ENCODE data around the gene REELD1. TPM values are rescaled to one million over a fixed set of nuclear protein-coding genes. Genes with fewer than 3 reads are reported as not detected.

The REELD1 gene
- polyA plus RNA-seq, 1 donor from 2014 or later: not detected

- Histone ChIP-seq H2AFZ (ENCODE audit: low read depth, low read length) (no peak overlapping the region), H3K9me3 (ENCODE audit: low read length) (no peaks in the 10 kb centered on the region), H3K27ac (ENCODE audit: low read length) (no peak overlapping the region), H3K4me2 (ENCODE audit: low read length) (no peak overlapping the region), H3K9me2 (ENCODE audit: insufficient read depth, low read length) (no peaks in the 10 kb centered on the region), H3K27me3 (ENCODE audit: insufficient read depth, low read depth, low read length) (no peaks in the 10 kb centered on the region), H3K4me3 (ENCODE audit: low read length) (no peak overlapping the region), H3K79me2 (replicated peaks; ENCODE audit: insufficient read depth, low read length) (no peaks in the 10 kb centered on the region), H4K20me1 (ENCODE audit: insufficient read depth) (no peaks in the 10 kb centered on the region), H3K9ac (ENCODE audit: low read length) (no peak overlapping the region), H3F3A (ENCODE audit: insufficient read depth, low read length, poor library complexity, severe bottlenecking) (no peaks in the 10 kb centered on the region), H3K36me3 (ENCODE audit: insufficient read depth, low read length) (no peaks in the 10 kb centered on the region)
- TF ChIP-seq MXI1 (conservative IDR thresholded peaks at IDR 0.05; ENCODE audit: poor library complexity, severe bottlenecking) (no peak), RAD21 (conservative IDR thresholded peaks at IDR 0.05) (no peak), TAF1 (IDR thresholded peaks at IDR 0.05; ENCODE audit: low read depth) (no peak), SMC3 (conservative IDR thresholded peaks at IDR 0.05; ENCODE audit: poor library complexity) (no peak), POLR2AphosphoS5 (IDR thresholded peaks at IDR 0.05) (no peak), EP300 (conservative IDR thresholded peaks at IDR 0.05; ENCODE audit: poor library complexity, severe bottlenecking) (no peak), EZH2 (IDR thresholded peaks at IDR 0.05; ENCODE audit: borderline replicate concordance, insufficient read depth, low read length, poor library complexity, severe bottlenecking) (no peak), REST (IDR thresholded peaks at IDR 0.05; ENCODE audit: borderline replicate concordance) (no peak)
- TF ChIP-seq, protein P1, sequence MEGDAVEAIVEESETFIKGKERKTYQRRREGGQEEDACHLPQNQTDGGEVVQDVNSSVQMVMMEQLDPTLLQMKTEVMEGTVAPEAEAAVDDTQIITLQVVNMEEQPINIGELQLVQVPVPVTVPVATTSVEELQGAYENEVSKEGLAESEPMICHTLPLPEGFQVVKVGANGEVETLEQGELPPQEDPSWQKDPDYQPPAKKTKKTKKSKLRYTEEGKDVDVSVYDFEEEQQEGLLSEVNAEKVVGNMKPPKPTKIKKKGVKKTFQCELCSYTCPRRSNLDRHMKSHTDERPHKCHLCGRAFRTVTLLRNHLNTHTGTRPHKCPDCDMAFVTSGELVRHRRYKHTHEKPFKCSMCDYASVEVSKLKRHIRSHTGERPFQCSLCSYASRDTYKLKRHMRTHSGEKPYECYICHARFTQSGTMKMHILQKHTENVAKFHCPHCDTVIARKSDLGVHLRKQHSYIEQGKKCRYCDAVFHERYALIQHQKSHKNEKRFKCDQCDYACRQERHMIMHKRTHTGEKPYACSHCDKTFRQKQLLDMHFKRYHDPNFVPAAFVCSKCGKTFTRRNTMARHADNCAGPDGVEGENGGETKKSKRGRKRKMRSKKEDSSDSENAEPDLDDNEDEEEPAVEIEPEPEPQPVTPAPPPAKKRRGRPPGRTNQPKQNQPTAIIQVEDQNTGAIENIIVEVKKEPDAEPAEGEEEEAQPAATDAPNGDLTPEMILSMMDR (IDR thresholded peaks at IDR 0.05; ENCODE audit: poor library complexity, severe bottlenecking): no peak
These were observed 61.0 kb downstream of the REELD1 start for GRCh38 chr4:146275370-146275769.

GRCh38 chr4:146278986-146279385, 64.6 kb downstream of the REELD1 start:
- H3K9me2 ChIP-seq (ENCODE audit: insufficient read depth, low read length): no peaks in the 10 kb centered on the region
- no peak overlapping the region for H3K27ac ChIP-seq (ENCODE audit: low read length)
- H3K4me3 ChIP-seq (ENCODE audit: low read length): no peak overlapping the region
- no peaks in the 10 kb centered on the region for H3K27me3 ChIP-seq (ENCODE audit: insufficient read depth, low read depth, low read length)
- H3F3A ChIP-seq (ENCODE audit: insufficient read depth, low read length, poor library complexity, severe bottlenecking): no peaks in the 10 kb centered on the region
- H3K9ac ChIP-seq (ENCODE audit: low read length): no peak overlapping the region
- no peaks in the 10 kb centered on the region for H3K36me3 ChIP-seq (ENCODE audit: insufficient read depth, low read length)
- no peak overlapping the region for H3K4me2 ChIP-seq (ENCODE audit: low read length)
- TF ChIP-seq, protein P1 (IDR thresholded peaks at IDR 0.05; ENCODE audit: poor library complexity, severe bottlenecking): no peak
- no peak for TF ChIP-seq REST (IDR thresholded peaks at IDR 0.05; ENCODE audit: borderline replicate concordance)
- TF ChIP-seq EZH2 (IDR thresholded peaks at IDR 0.05; ENCODE audit: borderline replicate concordance, insufficient read depth, low read length, poor library complexity, severe bottlenecking): no peak
- no peak for TF ChIP-seq MXI1 (conservative IDR thresholded peaks at IDR 0.05; ENCODE audit: poor library complexity, severe bottlenecking)
- no peak for TF ChIP-seq POLR2AphosphoS5 (IDR thresholded peaks at IDR 0.05)
- TF ChIP-seq RAD21 (conservative IDR thresholded peaks at IDR 0.05): no peak
- TF ChIP-seq TAF1 (IDR thresholded peaks at IDR 0.05; ENCODE audit: low read depth): no peak
- no peak for TF ChIP-seq SMC3 (conservative IDR thresholded peaks at IDR 0.05; ENCODE audit: poor library complexity)
- TF ChIP-seq EP300 (conservative IDR thresholded peaks at IDR 0.05; ENCODE audit: poor library complexity, severe bottlenecking): no peak
- no peaks in the 10 kb centered on the region for H3K9me3 ChIP-seq (ENCODE audit: low read length)
- no peaks in the 10 kb centered on the region for H4K20me1 ChIP-seq (ENCODE audit: insufficient read depth)
- no peaks in the 10 kb centered on the region for H3K79me2 ChIP-seq (replicated peaks; ENCODE audit: insufficient read depth, low read length)
- H2AFZ ChIP-seq (ENCODE audit: low read depth, low read length): no peak overlapping the region
